ENCODE data around the gene TSHZ2.

DNA sequence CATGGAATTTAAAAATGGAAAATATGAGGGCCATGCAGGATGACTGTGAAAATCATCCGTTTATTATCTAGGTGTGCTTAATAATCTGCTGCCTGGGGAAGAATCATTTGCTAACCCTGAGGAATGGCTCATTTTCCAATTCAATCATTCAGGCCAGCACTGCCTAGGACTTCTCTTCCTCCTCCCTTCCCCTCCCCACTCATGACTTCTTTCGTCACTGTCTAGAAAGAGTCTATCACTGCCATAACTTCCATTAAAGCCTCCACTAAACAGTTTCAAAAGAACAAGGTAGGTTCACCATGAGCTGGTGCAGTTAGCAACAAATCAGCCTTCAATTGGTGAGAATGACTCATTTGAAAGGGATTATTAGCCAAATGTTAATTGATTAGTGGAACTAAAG is 43.9 kb downstream of the TSHZ2 start:
- no peak for TF ChIP-seq EGR1 (IDR thresholded peaks at IDR 0.05; ENCODE audit: low read depth)
- TF ChIP-seq, protein P1, sequence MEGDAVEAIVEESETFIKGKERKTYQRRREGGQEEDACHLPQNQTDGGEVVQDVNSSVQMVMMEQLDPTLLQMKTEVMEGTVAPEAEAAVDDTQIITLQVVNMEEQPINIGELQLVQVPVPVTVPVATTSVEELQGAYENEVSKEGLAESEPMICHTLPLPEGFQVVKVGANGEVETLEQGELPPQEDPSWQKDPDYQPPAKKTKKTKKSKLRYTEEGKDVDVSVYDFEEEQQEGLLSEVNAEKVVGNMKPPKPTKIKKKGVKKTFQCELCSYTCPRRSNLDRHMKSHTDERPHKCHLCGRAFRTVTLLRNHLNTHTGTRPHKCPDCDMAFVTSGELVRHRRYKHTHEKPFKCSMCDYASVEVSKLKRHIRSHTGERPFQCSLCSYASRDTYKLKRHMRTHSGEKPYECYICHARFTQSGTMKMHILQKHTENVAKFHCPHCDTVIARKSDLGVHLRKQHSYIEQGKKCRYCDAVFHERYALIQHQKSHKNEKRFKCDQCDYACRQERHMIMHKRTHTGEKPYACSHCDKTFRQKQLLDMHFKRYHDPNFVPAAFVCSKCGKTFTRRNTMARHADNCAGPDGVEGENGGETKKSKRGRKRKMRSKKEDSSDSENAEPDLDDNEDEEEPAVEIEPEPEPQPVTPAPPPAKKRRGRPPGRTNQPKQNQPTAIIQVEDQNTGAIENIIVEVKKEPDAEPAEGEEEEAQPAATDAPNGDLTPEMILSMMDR (IDR thresholded peaks at IDR 0.05 in 2 of 3, conservative IDR thresholded peaks at IDR 0.05 in 1 of 3; ENCODE audit: borderline replicate concordance in 1 of 3, insufficient read depth in 1 of 3, low read depth in 2 of 3, low read length in 2 of 3) = no peak
- TF ChIP-seq POLR2AphosphoS5 (IDR thresholded peaks at IDR 0.05; ENCODE audit: low read depth, low read length) = no peak
- TF ChIP-seq TCF7L2 (IDR thresholded peaks at IDR 0.05; ENCODE audit: borderline replicate concordance, extremely low read depth, insufficient read depth, insufficient read length) = no peak
- no peak for TF ChIP-seq RAD21 (IDR thresholded peaks at IDR 0.05; ENCODE audit: low read depth)
- no peak for TF ChIP-seq POLR2A (IDR thresholded peaks at IDR 0.05; ENCODE audit: borderline replicate concordance, extremely low read depth, insufficient read depth, insufficient read length)
- no peak for TF ChIP-seq EZH2 (IDR thresholded peaks at IDR 0.05)
- no peak for TF ChIP-seq ZNF274 (IDR thresholded peaks at IDR 0.05; ENCODE audit: low read depth, low read length)

Measured in HCT116 (cell line).